Thyroid gland (tissue), 4 donors: ENCODE data around the gene S1PR5. TPM values are rescaled to one million over a fixed set of nuclear protein-coding genes. Genes with fewer than 3 reads are reported as not detected.
A peak's percentile ranks its signal among the peaks of the same experiment; 100 is the strongest.

Experiments
- DNase-seq, 2 donors: peaks; one replicate each; pipeline ENCODE4 v3.0.0-alpha.2; 2019
- H3K27ac ChIP-seq, 3 donors: fragments of 200-600 bp; sonication (generic); 1 replicate in 2 of 3; 2 replicates in 1 of 3; pipeline ENCODE4 v1.5.1; 2016 to 2019; ENCODE audit warnings: mild to moderate bottlenecking in 1 of 3, moderate library complexity in 1 of 3
- H3K27me3 ChIP-seq: fragments of 200-600 bp; sonication (generic); one replicate; pipeline ENCODE4 v1.5.1; 2019
- H3K36me3 ChIP-seq, 2 donors: fragments of 200-600 bp; sonication (generic); one replicate each; pipeline ENCODE4 v1.5.1; 2016 to 2019
- H3K4me1 ChIP-seq, 2 donors: fragments of 200-600 bp; sonication (generic); one replicate each; pipeline ENCODE4 v1.5.1; 2017 to 2019
- H3K4me3 ChIP-seq, 3 donors: fragments of 200-600 bp; sonication (generic); replicated peaks in 1 of 3; 1 replicate in 2 of 3; 2 replicates in 1 of 3; pipeline ENCODE4 v1.5.1; 2016; ENCODE audit warnings: mild to moderate bottlenecking in 1 of 3
- H3K9me3 ChIP-seq: fragments of 200-600 bp; sonication (generic); one replicate; pipeline ENCODE4 v1.5.1; 2017
- CTCF ChIP-seq, 6 experiments: fragments of 200-600 bp in 3 of 6; fragments of 450-650 bp in 3 of 6; sonication (generic) in 3 of 6; IDR thresholded peaks; one replicate each; pipeline ENCODE4 v1.5.1; 2016 to 2019; ENCODE audit warnings: antibody characterized with exemption in 6 of 6, mild to moderate bottlenecking in 2 of 6, inconsistent platforms in 1 of 6, moderate library complexity in 1 of 6
- POLR2A ChIP-seq, 2 donors: fragments of 450-650 bp; IDR thresholded peaks; one replicate each; pipeline ENCODE4 v1.6.1; 2017; ENCODE audit warnings: antibody characterized with exemption in 2 of 2, mild to moderate bottlenecking in 2 of 2, moderate library complexity in 1 of 2
- WGBS, 2 donors: methylation state at CpG; one replicate each; pipeline ENCODE4 v1.1.5; 2017; 5-methylcytosine and 5-hydroxymethylcytosine counted together
- intact Hi-C: fragments of 100-400 bp; cut with DNase I; formaldehyde crosslinking; loops from one replicate; pipeline ENCODE4 v1.15.1; 2023
- total RNA-seq, 4 donors: library from RNA; depleted of rRNA; stranded (reverse); fragments of >200 nt; gene quantifications; one replicate each; pipeline ENCODE4 v1.2.3, GENCODE V29; 2016

Gene S1PR5
- total RNA-seq, 4 donors from 2014 or later = 0.22 to 0.59 (median 0.27) TPM; not detected in 1

GRCh38 chr19:10503002-10503789 is 14.1 kb downstream of the S1PR5 start, which contains the start of gene KEAP1:
Gene KEAP1 (minus strand): TSS chr19:10503356. CDS start chr19:10500033, 3,323 bp downstream.
- Histone ChIP-seq H3K36me3 (peaks cover 8 to 13% of the 10 kb centered on the region in 2 donors), H3K4me1 (peaks cover 16 to 31% of the 10 kb centered on the region in 2 donors), H3K9me3 (no peaks in the 10 kb centered on the region), H3K27me3 (no peaks in the 10 kb centered on the region), H3K27ac (peak within 1 kb of the TSS; percentile 95 to 99 (median 97)), H3K4me3 (peak within 1 kb of the TSS; percentile 87 to 95 (median 92))
- TF ChIP-seq POLR2A (IDR thresholded peaks at IDR 0.05) (no peak), CTCF (IDR thresholded peaks at IDR 0.05) (no peak)
- intact Hi-C loops = loop anchor here (10.0 kb wide), 1 partner anchor 62 kb away; the partner anchor contains the start of genes CDKN2D and KRI1
- DNase-seq = peak; percentile 38 to 44
- 8 to 12% methylated on average over 26 to 39 of the region's 73 CpGs for WGBS, 2 donors

- peak in 1 of 6 experiments; percentile 32 for TF ChIP-seq CTCF (IDR thresholded peaks at IDR 0.05)
- TF ChIP-seq POLR2A (IDR thresholded peaks at IDR 0.05) = peak; percentile 11 to 87
- Histone ChIP-seq H3K4me3 (peak overlapping the region; percentile 87 to 95 (median 92)), H3K27me3 (no peaks in the 10 kb centered on the region), H3K9me3 (no peaks in the 10 kb centered on the region), H3K27ac (peak overlapping the region; percentile 95 to 99 (median 97)), H3K4me1 (peaks cover 16 to 33% of the 10 kb centered on the region in 2 donors), H3K36me3 (peaks cover 8 to 13% of the 10 kb centered on the region in 2 donors)
- DNase-seq = peak; percentile 97
- WGBS, 2 donors = 0 to 1% methylated on average over 4 to 24 of the region's 65 CpGs
- intact Hi-C loops = loop anchor here (10.0 kb wide), 1 partner anchor 62 kb away; the partner anchor contains the start of genes CDKN2D and KRI1
Measured at GRCh38 chr19:10502524-10503001, 14.7 kb downstream of the S1PR5 start.

- peaks cover 16 to 34% of the 10 kb centered on the region in 2 donors for H3K4me1 ChIP-seq
- intact Hi-C loops = loop anchor here (10.0 kb wide), 1 partner anchor 63 kb away; the partner anchor contains the start of genes CDKN2D and KRI1
- 1 to 6% methylated on average over 10 to 29 of the region's 35 CpGs for WGBS, 2 donors
Measured at GRCh38 chr19:10501971-10502523, 15.2 kb downstream of the S1PR5 start.

GRCh38 chr19:10500247-10500592 is 17.0 kb downstream of the S1PR5 start:
- Histone ChIP-seq H3K27me3 (no peaks in the 10 kb centered on the region), H3K9me3 (no peaks in the 10 kb centered on the region), H3K4me3 (no peak overlapping the region), H3K4me1 (peaks cover 16 to 34% of the 10 kb centered on the region in 2 donors), H3K36me3 (peaks cover 21 to 32% of the 10 kb centered on the region in 2 donors), H3K27ac (no peak overlapping the region)
- TF ChIP-seq CTCF (IDR thresholded peaks at IDR 0.05) (no peak), POLR2A (IDR thresholded peaks at IDR 0.05) (no peak)
- DNase-seq = no peak
- intact Hi-C loops = loop anchor here (10.0 kb wide), 1 partner anchor 65 kb away; the partner anchor contains the start of genes CDKN2D and KRI1
- 93 to 97% methylated on average over 2 of the region's 2 CpGs for WGBS, 2 donors

More at GRCh38 chr19:10501971-10502523, 15.2 kb downstream of the S1PR5 start:
- Histone ChIP-seq H3K9me3 (no peaks in the 10 kb centered on the region), H3K4me3 (peak overlapping the region; percentile 87 to 95 (median 92)), H3K36me3 (peaks cover 8 to 16% of the 10 kb centered on the region in 2 donors), H3K27ac (peak overlapping the region; percentile 95 to 99 (median 97)), H3K27me3 (no peaks in the 10 kb centered on the region)
- DNase-seq = peak; percentile 94 to 97
- TF ChIP-seq CTCF (IDR thresholded peaks at IDR 0.05) = peak in 1 of 6 experiments; percentile 6
- TF ChIP-seq POLR2A (IDR thresholded peaks at IDR 0.05) = no peak
